GM12891 (cell line): ENCODE results near the gene CCL23.
"Not testable (repeated sequence)": the region's sequence is repeated elsewhere in the genome, so short reads cannot be mapped to it uniquely, and the experiment has no call there.

Source experiments
- DNase-seq: peaks from one replicate; pipeline ENCODE4 v3.0.0; 2011; ENCODE audit warnings: low spot score; ENCODE audit not compliant: insufficient read length
- FAIRE-seq: peaks from 2 replicates; lab custom pipeline; 2011; peaks lifted over from hg19 to GRCh38; lab: Jason Lieb, UNC
- PAX5 ChIP-seq: IDR thresholded peaks from 2 replicates; pipeline ENCODE4 v1.6.1; 2011; ENCODE audit warnings: low read length, moderate library complexity, mild to moderate bottlenecking; ENCODE audit not compliant: insufficient read depth, severe bottlenecking
- POLR2A ChIP-seq: IDR thresholded peaks from 2 replicates; pipeline ENCODE4 v1.6.1; 2011; ENCODE audit warnings: low read depth, low read length, control low read depth
- POLR2AphosphoS5 ChIP-seq: IDR thresholded peaks from 2 replicates; pipeline ENCODE4 v1.6.1; 2011; ENCODE audit warnings: low read depth, low read length, control low read depth
- POU2F2 ChIP-seq: IDR thresholded peaks from 2 replicates; pipeline ENCODE4 v1.6.1; 2011; ENCODE audit warnings: low read depth, mild to moderate bottlenecking, control low read depth, low read length, moderate library complexity
- SPI1 ChIP-seq: IDR thresholded peaks from 2 replicates; pipeline ENCODE4 v1.6.1; 2011; ENCODE audit warnings: low read depth, low read length, control low read depth
- TAF1 ChIP-seq: IDR thresholded peaks from 2 replicates; pipeline ENCODE4 v1.6.1; 2011; ENCODE audit warnings: low read depth, low read length, control low read depth

CCL23 gene

GRCh38 chr17:36008998-36009665, 8.6 kb downstream of the CCL23 start:
- TF ChIP-seq SPI1: no peak
- no peak for TF ChIP-seq POU2F2
- no peak for TF ChIP-seq POLR2A
- TF ChIP-seq PAX5: no peak
- TF ChIP-seq TAF1: no peak
- TF ChIP-seq POLR2AphosphoS5: no peak
- peak; percentile 15 for DNase-seq
- no peak for FAIRE-seq

- DNase-seq (no peak), FAIRE-seq (no peak)
- TF ChIP-seq POU2F2 (no peak), PAX5 (no peak), POLR2A (no peak), POLR2AphosphoS5 (no peak), TAF1 (no peak), SPI1 (no peak)
These were observed 13.1 kb downstream of the CCL23 start for GRCh38 chr17:36004594-36005108.

GRCh38 chr17:36002631-36003030, 15.1 kb downstream of the CCL23 start:
- DNase-seq (no peak), FAIRE-seq (no peak)

GRCh38 chr17:36001862-36002603, 15.7 kb downstream of the CCL23 start:
- FAIRE-seq (no peak), DNase-seq (no peak)
- TF ChIP-seq POLR2AphosphoS5 (no peak), PAX5 (no peak), TAF1 (no peak), SPI1 (no peak), POU2F2 (no peak), POLR2A (no peak)

More at GRCh38 chr17:36002631-36003030, 15.1 kb downstream of the CCL23 start:
- TF ChIP-seq SPI1 (peak; percentile 92), POU2F2 (peak; percentile 67; the same call in 1 of the 2 replicates), PAX5 (peak; percentile 27), TAF1 (no peak)

GRCh38 chr17:36001110-36001771, 16.5 kb downstream of the CCL23 start, which contains the start of gene CCL15:
CCL15 (minus strand) TSS chr17:36001553; CDS start chr17:36001492, 61 bp downstream.
- DNase-seq (no peak), FAIRE-seq (no peak)
- TF ChIP-seq POLR2A (no peak), SPI1 (no peak), POU2F2 (no peak), TAF1 (no peak), PAX5 (no peak), POLR2AphosphoS5 (no peak)

GRCh38 chr17:36000732-36001109, 17.1 kb downstream of the CCL23 start:
- TF ChIP-seq SPI1: no peak
- DNase-seq (no peak), FAIRE-seq (no peak)

GRCh38 chr17:35998756-35999155, 19.0 kb downstream of the CCL23 start:
- TF ChIP-seq TAF1: no peak
- FAIRE-seq (no peak), DNase-seq (no peak)

GRCh38 chr17:35998018-35998545, 19.7 kb downstream of the CCL23 start:
- FAIRE-seq: no peak

GRCh38 chr17:35995346-35995745, 22.4 kb downstream of the CCL23 start:
- FAIRE-seq, DNase-seq: not testable (repeated sequence)
- peak; percentile 47 for TF ChIP-seq SPI1

More at GRCh38 chr17:35998018-35998545, 19.7 kb downstream of the CCL23 start:
- DNase-seq: no peak
- TF ChIP-seq TAF1: no peak
- no peak for TF ChIP-seq SPI1
- no peak for TF ChIP-seq PAX5
- no peak for TF ChIP-seq POLR2AphosphoS5
- no peak for TF ChIP-seq POU2F2
- TF ChIP-seq POLR2A: no peak

GRCh38 chr17:35991075-35991474, 26.7 kb downstream of the CCL23 start:
- FAIRE-seq: no peak
- TF ChIP-seq POLR2AphosphoS5 (no peak), TAF1 (no peak), SPI1 (no peak), POLR2A (no peak), PAX5 (no peak), POU2F2 (no peak)

More at GRCh38 chr17:35991075-35991474, 26.7 kb downstream of the CCL23 start:
- DNase-seq: no peak
